Esophagus muscularis mucosa (tissue), 4 donors: ENCODE results near the gene FAT1. TPM values are rescaled to one million over a fixed set of nuclear protein-coding genes. Genes with fewer than 3 reads are reported as not detected.

Experiments used
- DNase-seq: peaks from one replicate; pipeline ENCODE4 v3.0.0-alpha.2; 2017; ENCODE audit errors: extremely low spot score
- H3K27ac ChIP-seq, 4 donors: fragments of 200-600 bp; sonication (generic); replicated peaks in 1 of 4; 1 replicate in 3 of 4; 2 replicates in 1 of 4; pipeline ENCODE4 v1.5.1; 2016 to 2019; ENCODE audit warnings: mild to moderate bottlenecking in 1 of 4
- H3K27me3 ChIP-seq, 4 donors: fragments of 200-600 bp; sonication (generic); one replicate each; pipeline versions ENCODE4 v1.5.1 to v1.6.0; 2016 to 2019
- H3K36me3 ChIP-seq, 4 donors: fragments of 200-600 bp; sonication (generic); one replicate each; pipeline ENCODE4 v1.5.1; 2016 to 2019
- H3K4me1 ChIP-seq, 4 donors: fragments of 200-600 bp; sonication (generic); one replicate each; pipeline ENCODE4 v1.5.1; 2016 to 2019
- H3K4me3 ChIP-seq, 4 donors: fragments of 200-600 bp; sonication (generic); 1 replicate in 2 of 4; 2 replicates in 2 of 4; pipeline ENCODE4 v1.5.1; 2016 to 2019; ENCODE audit warnings: mild to moderate bottlenecking in 4 of 4, moderate library complexity in 1 of 4
- H3K9me3 ChIP-seq, 4 donors: fragments of 200-600 bp; sonication (generic); 1 replicate in 3 of 4; 2 replicates in 1 of 4; pipeline ENCODE4 v1.5.1; 2016 to 2019
- CTCF ChIP-seq, 3 experiments: fragments of 200-600 bp in 2 of 3; fragments of 450-650 bp in 1 of 3; sonication (generic) in 2 of 3; IDR thresholded peaks; one replicate each; pipeline ENCODE4 v1.5.1; 2017 to 2019; ENCODE audit warnings: antibody characterized with exemption in 3 of 3, mild to moderate bottlenecking in 2 of 3, moderate library complexity in 1 of 3
- EP300 ChIP-seq: sonication (generic); formaldehyde crosslinking; IDR thresholded peaks from one replicate; pipeline ENCODE4 v1.6.1; 2017; ENCODE audit warnings: antibody characterized with exemption
- POLR2A ChIP-seq: fragments of 450-650 bp; IDR thresholded peaks from one replicate; pipeline ENCODE4 v1.6.1; 2017; ENCODE audit warnings: antibody characterized with exemption, moderate library complexity, mild to moderate bottlenecking, low read depth
- POLR2AphosphoS5 ChIP-seq, 2 donors: sonication (generic); formaldehyde crosslinking; IDR thresholded peaks; one replicate each; pipeline ENCODE4 v1.6.1; 2017; ENCODE audit warnings: antibody characterized with exemption in 2 of 2
- WGBS: methylation state at CpG from one replicate; pipeline ENCODE4 v1.1.5; 2018; 5-methylcytosine and 5-hydroxymethylcytosine counted together
- intact Hi-C: fragments of 100-400 bp; cut with DNase I; formaldehyde crosslinking; loops from one replicate; pipeline ENCODE4 v1.15.1; 2023
- total RNA-seq, 4 donors: library from RNA; depleted of rRNA; stranded (reverse); fragments of >200 nt; gene quantifications; one replicate each; pipeline versions ENCODE4 v1.1.0 to v1.2.1, GENCODE V29; 2016

Gene FAT1
- total RNA-seq, 4 donors from 2014 or later = 145 to 244 (median 200) TPM

GRCh38 chr4:186647821-186648220 is 75.8 kb downstream of the FAT1 start:
- H3K9me3 ChIP-seq = no peaks in the 10 kb centered on the region

GRCh38 chr4:186644737-186645261 is 78.9 kb downstream of the FAT1 start:
- no peak for DNase-seq
- Histone ChIP-seq H3K9me3 (no peaks in the 10 kb centered on the region), H3K36me3 (peaks cover 0 to 10% (median 0%) of the 10 kb centered on the region in 4 donors), H3K27me3 (no peaks in the 10 kb centered on the region), H3K4me3 (no peak overlapping the region), H3K27ac (no peak overlapping the region), H3K4me1 (peaks cover 0 to 14% (median 7%) of the 10 kb centered on the region in 4 donors)
- WGBS = 77% methylated on average over 9 of the region's 9 CpGs
- intact Hi-C loops = no loop called here
- TF ChIP-seq POLR2AphosphoS5 (IDR thresholded peaks at IDR 0.05) (peak in 1 of 2 donors; percentile 6), POLR2A (no peak)

More at GRCh38 chr4:186647821-186648220, 75.8 kb downstream of the FAT1 start:
- DNase-seq = no peak
- Histone ChIP-seq H3K4me3 (no peak overlapping the region), H3K36me3 (no peaks in the 10 kb centered on the region), H3K4me1 (peaks cover 6 to 32% (median 22%) of the 10 kb centered on the region in 4 donors), H3K27ac (no peak overlapping the region), H3K27me3 (no peaks in the 10 kb centered on the region)
- intact Hi-C loops = no loop called here
- 82% methylated on average over 4 of the region's 4 CpGs for WGBS
- TF ChIP-seq EP300 (no peak), POLR2AphosphoS5 (IDR thresholded peaks at IDR 0.05) (no peak), POLR2A (no peak), CTCF (IDR thresholded peaks at IDR 0.05) (no peak)

GRCh38 chr4:186644311-186644638 is 79.4 kb downstream of the FAT1 start:
- H3K36me3 ChIP-seq = peaks cover 0 to 10% (median 0%) of the 10 kb centered on the region in 4 donors
- H3K27me3 ChIP-seq = no peaks in the 10 kb centered on the region
- 68% methylated on average over 2 of the region's 2 CpGs for WGBS
- peaks cover 0 to 14% (median 7%) of the 10 kb centered on the region in 4 donors for H3K4me1 ChIP-seq
- H3K9me3 ChIP-seq = no peaks in the 10 kb centered on the region
- TF ChIP-seq POLR2AphosphoS5 (IDR thresholded peaks at IDR 0.05) = no peak
- no peak for TF ChIP-seq POLR2A
- no peak for TF ChIP-seq CTCF (IDR thresholded peaks at IDR 0.05)
- TF ChIP-seq EP300 = no peak
- DNase-seq = no peak
- no peak overlapping the region for H3K27ac ChIP-seq
- intact Hi-C loops = no loop called here
- no peak overlapping the region for H3K4me3 ChIP-seq

GRCh38 chr4:186643501-186644310 is 80.0 kb downstream of the FAT1 start:
- peaks cover 0 to 14% (median 7%) of the 10 kb centered on the region in 4 donors for H3K4me1 ChIP-seq
- H3K36me3 ChIP-seq = peaks cover 0 to 13% (median 0%) of the 10 kb centered on the region in 4 donors
- WGBS = 84% methylated on average over 14 of the region's 14 CpGs
- DNase-seq = no peak
- intact Hi-C loops = no loop called here
- H3K27ac ChIP-seq = no peak overlapping the region
- no peaks in the 10 kb centered on the region for H3K27me3 ChIP-seq
- no peaks in the 10 kb centered on the region for H3K9me3 ChIP-seq
- no peak overlapping the region for H3K4me3 ChIP-seq
- TF ChIP-seq CTCF (IDR thresholded peaks at IDR 0.05) (no peak), EP300 (no peak), POLR2A (no peak), POLR2AphosphoS5 (IDR thresholded peaks at IDR 0.05) (no peak)

GRCh38 chr4:186642998-186643397 is 80.7 kb downstream of the FAT1 start:
- H3K27me3 ChIP-seq = no peaks in the 10 kb centered on the region
- intact Hi-C loops = no loop called here
- WGBS = 86% methylated on average over 11 of the region's 11 CpGs

More at GRCh38 chr4:186642998-186643397, 80.7 kb downstream of the FAT1 start:
- TF ChIP-seq CTCF (IDR thresholded peaks at IDR 0.05) = no peak
- no peak for TF ChIP-seq EP300
- TF ChIP-seq POLR2AphosphoS5 (IDR thresholded peaks at IDR 0.05) = no peak
- no peak for TF ChIP-seq POLR2A
- DNase-seq = no peak
- H3K9me3 ChIP-seq = no peaks in the 10 kb centered on the region
- peaks cover 0 to 17% (median 0%) of the 10 kb centered on the region in 4 donors for H3K36me3 ChIP-seq
- peaks cover 0 to 14% (median 7%) of the 10 kb centered on the region in 4 donors for H3K4me1 ChIP-seq
- no peak overlapping the region for H3K27ac ChIP-seq
- no peak overlapping the region for H3K4me3 ChIP-seq
